ENCODE measurements around the gene FIBIN. TPM values are rescaled to one million over a fixed set of nuclear protein-coding genes. Genes with fewer than 3 reads are reported as not detected.

Gene FIBIN
- total and polyA plus RNA-seq, 2 experiments from 2014 or later, result 36.5 to 36.7 TPM

- DNase-seq (ENCODE audit: low spot score), result no peak
- Histone ChIP-seq H2AFZ (no peak overlapping the region), H3K4me3 (no peak overlapping the region), H3K79me2 (no peaks in the 10 kb centered on the region), H3K27ac (no peak overlapping the region), H3K9me3 (ENCODE audit: low read depth) (no peaks in the 10 kb centered on the region), H3K27me3 (no peaks in the 10 kb centered on the region), H3K4me2 (no peak overlapping the region), H3K9me2 (replicated peaks; ENCODE audit: insufficient read depth) (no peaks in the 10 kb centered on the region), H3K4me1 (ENCODE audit: insufficient read depth) (no peaks in the 10 kb centered on the region), H3K36me3 (replicated peaks; ENCODE audit: insufficient read depth, low read depth) (no peaks in the 10 kb centered on the region), H4K20me1 (ENCODE audit: insufficient read depth, poor library complexity, severe bottlenecking) (no peaks in the 10 kb centered on the region)
- TF ChIP-seq EZH2 (IDR thresholded peaks at IDR 0.05; ENCODE audit: borderline replicate concordance) (no peak), CTCF (IDR thresholded peaks at IDR 0.05; ENCODE audit: poor library complexity) (no peak), EZH2phosphoT487 (IDR thresholded peaks at IDR 0.05; ENCODE audit: low read depth, severe bottlenecking, unreplicated experiment) (no peak)
- 84% methylated on average over 2 of the region's 2 CpGs for WGBS (ENCODE audit: low lambda C conversion rate, missing lambda C conversion rate)
These were observed 22.0 kb upstream of the FIBIN start for GRCh38 chr11:26971961-26972360.

- no peak overlapping the region for H2AFZ ChIP-seq
- no peaks in the 10 kb centered on the region for H3K4me1 ChIP-seq (ENCODE audit: insufficient read depth)
- H3K4me2 ChIP-seq, result no peak overlapping the region
- WGBS (ENCODE audit: low lambda C conversion rate, missing lambda C conversion rate), result 52% methylated on average over 3 of the region's 3 CpGs
- H3K27me3 ChIP-seq, result no peaks in the 10 kb centered on the region
- no peak overlapping the region for H3K27ac ChIP-seq
- no peaks in the 10 kb centered on the region for H3K9me2 ChIP-seq (replicated peaks; ENCODE audit: insufficient read depth)
- H3K79me2 ChIP-seq, result no peaks in the 10 kb centered on the region
- no peak overlapping the region for H3K4me3 ChIP-seq
- DNase-seq (ENCODE audit: low spot score), result no peak
- no peaks in the 10 kb centered on the region for H3K36me3 ChIP-seq (replicated peaks; ENCODE audit: insufficient read depth, low read depth)
- H4K20me1 ChIP-seq (ENCODE audit: insufficient read depth, poor library complexity, severe bottlenecking), result no peaks in the 10 kb centered on the region
- no peaks in the 10 kb centered on the region for H3K9me3 ChIP-seq (ENCODE audit: low read depth)
- TF ChIP-seq EZH2 (IDR thresholded peaks at IDR 0.05; ENCODE audit: borderline replicate concordance) (no peak), CTCF (IDR thresholded peaks at IDR 0.05; ENCODE audit: poor library complexity) (no peak), EZH2phosphoT487 (IDR thresholded peaks at IDR 0.05; ENCODE audit: low read depth, severe bottlenecking, unreplicated experiment) (no peak)
These were observed 19.7 kb upstream of the FIBIN start for GRCh38 chr11:26974069-26974783.

GRCh38 chr11:26974996-26975395 is 18.9 kb upstream of the FIBIN start:
- H3K9me2 ChIP-seq (replicated peaks; ENCODE audit: insufficient read depth), result no peaks in the 10 kb centered on the region
- H3K4me2 ChIP-seq, result no peak overlapping the region
- H3K27ac ChIP-seq, result no peak overlapping the region
- no peak for DNase-seq (ENCODE audit: low spot score)
- peaks cover 4% of the 10 kb centered on the region for H3K9me3 ChIP-seq (ENCODE audit: low read depth)
- H3K4me1 ChIP-seq (ENCODE audit: insufficient read depth), result no peaks in the 10 kb centered on the region
- no peak overlapping the region for H3K4me3 ChIP-seq
- H3K79me2 ChIP-seq, result no peaks in the 10 kb centered on the region
- no peaks in the 10 kb centered on the region for H3K27me3 ChIP-seq
- no peaks in the 10 kb centered on the region for H4K20me1 ChIP-seq (ENCODE audit: insufficient read depth, poor library complexity, severe bottlenecking)
- TF ChIP-seq CTCF (IDR thresholded peaks at IDR 0.05; ENCODE audit: poor library complexity) (no peak), EZH2phosphoT487 (IDR thresholded peaks at IDR 0.05; ENCODE audit: low read depth, severe bottlenecking, unreplicated experiment) (no peak), EZH2 (IDR thresholded peaks at IDR 0.05; ENCODE audit: borderline replicate concordance) (no peak)
- no peak overlapping the region for H2AFZ ChIP-seq
- H3K36me3 ChIP-seq (replicated peaks; ENCODE audit: insufficient read depth, low read depth), result no peaks in the 10 kb centered on the region
- WGBS (ENCODE audit: low lambda C conversion rate, missing lambda C conversion rate), result 45% methylated on average over 2 of the region's 2 CpGs

All from hepatocyte (in vitro differentiated cells).